ENCODE results near the gene PCDHGC3. TPM values are rescaled to one million over a fixed set of nuclear protein-coding genes. Genes with fewer than 3 reads are reported as not detected.

PCDHGC3 gene
- total and polyA plus RNA-seq, 2 of the 4 experiments (the other 2 are of a cell fraction), result 21.1 to 72.1 TPM

DNA sequence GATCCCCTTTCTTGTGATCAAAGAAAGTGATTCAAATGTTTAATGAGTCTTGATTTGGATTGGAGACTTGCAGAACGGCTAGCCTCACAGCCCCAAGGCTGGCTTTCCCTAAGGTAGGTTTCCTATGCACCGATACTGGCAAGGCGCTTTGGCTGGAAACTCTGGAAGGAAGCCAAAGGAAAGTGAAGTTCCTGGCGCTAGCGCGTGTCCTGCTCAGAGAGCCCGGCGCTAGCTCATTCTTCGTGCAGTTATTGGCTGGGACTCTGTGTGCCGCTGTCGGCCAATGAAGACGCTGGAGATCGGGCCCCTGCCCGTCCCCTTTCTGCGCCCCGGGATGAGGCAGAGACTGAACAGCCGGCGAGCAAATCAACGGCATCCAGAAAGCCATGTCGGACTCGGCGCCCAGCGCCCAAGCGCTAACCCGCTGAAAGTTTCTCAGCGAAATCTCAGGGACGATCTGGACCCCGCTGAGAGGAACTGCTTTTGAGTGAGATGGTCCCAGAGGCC lies at the start of gene PCDHGC3 (continued):
- TF ChIP-seq USF2 (IDR thresholded peaks at IDR 0.05; ENCODE audit: low read depth, low read length), result peak; percentile 53; the same call in 1 of the 2 replicates

- H3K27me3 ChIP-seq (ENCODE audit: control insufficient read depth, insufficient read depth, low read length), result no peaks in the 10 kb centered on the region
- H2AFZ ChIP-seq (replicated peaks; ENCODE audit: low read length, poor library complexity), result no peak overlapping the region
- peaks cover 25% of the 10 kb centered on the region for H3K36me3 ChIP-seq (ENCODE audit: control insufficient read depth, insufficient read depth, low read length)
- no peak overlapping the region for H3K4ac ChIP-seq (ENCODE audit: low read depth, low read length)
- in situ Hi-C loops (cut with MboI; ENCODE audit: low sequenced_read_pairs), result no loop called here
- H3K23ac ChIP-seq (ENCODE audit: low read depth, low read length), result no peak overlapping the region
- H3K4me3 ChIP-seq (ENCODE audit: insufficient read depth, low read depth, low read length), result no peak overlapping the region
- TF ChIP-seq NFE2L2 (IDR thresholded peaks at IDR 0.05; ENCODE audit: low read depth, low read length), result no peak
- no peak overlapping the region for H4K91ac ChIP-seq (ENCODE audit: insufficient read depth, low read depth, low read length)
- CTCF ChIA-PET, result interaction anchor here (1.0 kb wide), 1 partner anchor 9 kb away, joined by 3 read pairs; no protein-coding TSS in a partner anchor
- H2BK120ac ChIP-seq (ENCODE audit: low read depth, low read length), result no peak overlapping the region
- WGBS, 2 experiments (ENCODE audit: extremely low coverage in 2 of 2, insufficient read length in 1 of 2), result 63% methylated on average over 41 of the region's 53 CpGs; no CpG with 5 or more reads in 1 of the 2 experiments
- H2BK20ac ChIP-seq (ENCODE audit: low read depth, low read length), result no peak overlapping the region
- DNase-seq, result no peak
- no peak overlapping the region for H3K18ac ChIP-seq (ENCODE audit: low read depth, low read length)
- no peak for ATAC-seq (ENCODE audit: low read depth)
- POLR2A ChIA-PET (ENCODE audit: unreplicated experiment), result no interaction called here
- H4K5ac ChIP-seq (ENCODE audit: low read depth, low read length), result no peak overlapping the region
- H3K79me1 ChIP-seq (ENCODE audit: low read depth in 1 of 2, low read length in 2 of 2), result peaks cover 9 to 21% of the 10 kb centered on the region in 2 experiments; a peak in 2 of 4 replicates
- no peaks in the 10 kb centered on the region for H4K20me1 ChIP-seq (ENCODE audit: insufficient read depth, low read length)
- no peak overlapping the region for H3K4me2 ChIP-seq (ENCODE audit: low read depth, low read length)
- no peak overlapping the region for H3K14ac ChIP-seq (replicated peaks; ENCODE audit: low read depth, low read length)
- peaks cover 47% of the 10 kb centered on the region; the same call in 1 of the 2 replicates for H3K9me3 ChIP-seq (ENCODE audit: control insufficient read depth, insufficient read depth, low read length)
- H2BK15ac ChIP-seq (ENCODE audit: low read depth, low read length), result no peak overlapping the region
- BruUV-seq (replicated peaks), result no TSS peak
- H2AK9ac ChIP-seq (replicated peaks; ENCODE audit: low read depth, low read length, poor library complexity), result peak overlapping the region; percentile 5
- H3K4me1 ChIP-seq (ENCODE audit: control insufficient read depth, insufficient read depth, low read length), result no peaks in the 10 kb centered on the region
- H3K9ac ChIP-seq (ENCODE audit: low read depth, low read length), result no peak overlapping the region
- H3K9me1 ChIP-seq (ENCODE audit: insufficient read depth, low read length), result no peaks in the 10 kb centered on the region
- H2AK5ac ChIP-seq (ENCODE audit: low read depth, low read length), result no peak overlapping the region
- no peak overlapping the region for H2BK5ac ChIP-seq (ENCODE audit: low read depth, low read length, poor library complexity, severe bottlenecking)
- intact Hi-C loops (cut with micrococcal nuclease), result no loop called here
- dilution Hi-C loops (cut with HindIII; ENCODE audit: low sequenced_read_pairs, unreplicated experiment), result no loop called here
- no peak overlapping the region for H4K8ac ChIP-seq (ENCODE audit: low read depth in 2 of 2, low read length in 2 of 2)
- no peak overlapping the region for H3K27ac ChIP-seq (ENCODE audit: insufficient read depth, low read length)
- H3K56ac ChIP-seq (ENCODE audit: extremely low read depth, insufficient read depth, low read length), result no peak overlapping the region
Observed at GRCh38 chr5:141427783-141428426, 47.9 kb upstream of the PCDHGC3 start.

All from IMR-90 (cell line).